ENCODE results near the gene EFNA2.
"Not testable (repeated sequence)": the region's sequence is repeated elsewhere in the genome, so short reads cannot be mapped to it uniquely, and the experiment has no call there.

EFNA2 gene

DNA sequence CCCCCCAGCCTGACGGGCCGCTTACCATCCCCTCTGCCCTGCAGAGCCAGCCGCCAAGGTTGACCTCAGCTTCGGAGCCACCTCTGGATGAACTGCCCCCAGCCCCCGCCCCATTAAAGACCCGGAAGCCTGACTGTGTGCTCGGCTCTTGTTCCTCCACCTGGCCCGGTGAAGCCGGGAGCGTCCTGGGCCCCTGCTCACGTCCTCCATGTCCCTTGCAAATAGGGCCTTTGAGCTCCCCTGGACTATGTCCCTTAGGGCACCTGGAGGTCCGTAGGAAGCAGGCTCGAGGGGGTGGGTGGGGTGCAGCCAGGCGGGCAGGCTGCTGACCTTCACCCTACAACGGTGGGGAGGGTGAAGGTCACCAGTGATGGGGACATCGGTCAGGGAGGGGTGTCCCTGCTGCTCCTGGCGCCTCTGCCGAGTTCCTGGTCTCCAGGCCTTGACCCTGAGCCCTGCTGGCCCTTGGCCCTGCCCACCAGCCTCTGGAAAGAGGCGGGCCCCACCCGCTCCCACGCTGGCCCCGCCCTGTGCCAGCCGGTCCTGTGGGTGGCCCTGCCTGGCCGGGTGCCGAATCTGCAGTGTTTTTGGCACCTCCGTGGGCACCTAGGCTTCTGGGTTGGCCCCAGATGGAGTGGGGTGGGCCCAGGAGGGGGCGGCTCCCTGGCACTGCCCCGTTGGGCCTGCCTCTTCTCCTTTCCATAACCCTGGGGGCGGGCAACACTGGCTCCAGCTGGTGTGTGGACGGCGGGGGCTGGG is 40.8 kb upstream of the EFNA2 start:
- peak overlapping the region; percentile 48 for H3K4me3 Mint-ChIP-seq
- no peaks in the 10 kb centered on the region for H3K27me3 Mint-ChIP-seq
- ATAC-seq (replicated peaks; ENCODE audit: extremely low read depth, poor library complexity, severe bottlenecking) = no peak
- DNase-seq (ENCODE audit: low spot score in 2 of 2) = no peak
- peak overlapping the region; percentile 76 for H3K27ac Mint-ChIP-seq (ENCODE audit: low read depth)
- peaks cover 11% of the 10 kb centered on the region for H3K4me1 Mint-ChIP-seq
- H3K36me3 Mint-ChIP-seq (ENCODE audit: insufficient read depth) = peaks cover 22% of the 10 kb centered on the region
- H3K9me3 Mint-ChIP-seq = no peaks in the 10 kb centered on the region

- Mint-ChIP-seq H3K27me3 (no peaks in the 10 kb centered on the region), H3K4me3 (no peak overlapping the region), H3K9me3 (no peaks in the 10 kb centered on the region), H3K27ac (ENCODE audit: low read depth) (no peak overlapping the region), H3K36me3 (ENCODE audit: insufficient read depth) (peaks cover 23% of the 10 kb centered on the region), H3K4me1 (peaks cover 11% of the 10 kb centered on the region)
- DNase-seq (ENCODE audit: low spot score in 2 of 2) = no peak
- ATAC-seq (replicated peaks; ENCODE audit: extremely low read depth, poor library complexity, severe bottlenecking) = no peak
These were observed 40.0 kb upstream of the EFNA2 start for GRCh38 chr19:1245494-1246264.

DNA sequence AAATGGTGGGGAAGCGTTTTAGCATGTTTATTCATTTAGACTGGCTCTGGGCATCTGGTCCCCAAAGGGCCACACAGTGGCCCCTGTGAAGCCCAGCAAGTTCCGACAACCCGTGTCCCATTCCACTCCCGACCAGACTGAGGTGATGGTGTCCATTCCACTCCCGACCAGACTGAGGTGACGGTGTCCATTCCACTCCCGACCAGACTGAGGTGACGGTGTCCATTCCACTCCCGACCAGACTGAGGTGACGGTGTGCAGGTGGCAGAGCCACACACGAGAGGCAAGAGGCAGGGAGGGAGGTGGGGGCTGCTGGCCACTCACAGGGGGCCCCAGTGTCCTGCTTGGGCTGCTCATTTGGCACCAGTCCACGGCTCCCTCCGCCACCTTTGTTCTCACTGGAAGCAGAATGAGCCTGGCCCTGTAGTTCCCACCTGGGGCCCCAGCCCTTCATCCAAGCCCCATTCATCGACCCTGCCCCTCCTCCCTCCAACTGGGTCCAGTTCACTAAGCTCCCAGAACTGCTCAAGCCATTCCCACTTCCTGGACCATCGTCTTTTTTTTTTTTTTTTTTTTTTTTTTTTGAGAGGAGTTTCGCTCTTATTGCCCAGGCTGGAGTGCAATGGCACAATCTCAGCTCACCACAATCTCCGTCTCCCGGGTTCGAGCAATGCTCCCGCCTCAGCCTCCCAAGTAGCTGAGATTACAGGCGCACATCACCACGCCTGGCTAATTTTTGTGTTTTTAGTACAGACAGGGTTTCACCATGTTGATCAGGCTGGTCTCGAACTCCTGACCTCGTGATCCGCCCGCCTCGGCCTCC is 39.2 kb upstream of the EFNA2 start:
- not testable (repeated sequence) for H3K9me3 Mint-ChIP-seq; DNase-seq (ENCODE audit: low spot score in 2 of 2); H3K4me1 Mint-ChIP-seq; ATAC-seq (replicated peaks; ENCODE audit: extremely low read depth, poor library complexity, severe bottlenecking); H3K27me3 Mint-ChIP-seq; H3K4me3 Mint-ChIP-seq
- peak overlapping the region; percentile 57 for H3K27ac Mint-ChIP-seq (ENCODE audit: low read depth)
- H3K36me3 Mint-ChIP-seq (ENCODE audit: insufficient read depth) = peaks cover 25% of the 10 kb centered on the region

- Mint-ChIP-seq H3K27me3 (no peaks in the 10 kb centered on the region), H3K9me3 (no peaks in the 10 kb centered on the region), H3K4me3 (peak overlapping the region; percentile 69), H3K4me1 (peaks cover 11% of the 10 kb centered on the region), H3K27ac (ENCODE audit: low read depth) (no peak overlapping the region), H3K36me3 (ENCODE audit: insufficient read depth) (peaks cover 37% of the 10 kb centered on the region)
- no peak for DNase-seq (ENCODE audit: low spot score in 2 of 2)
- no peak for ATAC-seq (replicated peaks; ENCODE audit: extremely low read depth, poor library complexity, severe bottlenecking)
These were observed 37.9 kb upstream of the EFNA2 start for GRCh38 chr19:1247748-1248138.

DNA sequence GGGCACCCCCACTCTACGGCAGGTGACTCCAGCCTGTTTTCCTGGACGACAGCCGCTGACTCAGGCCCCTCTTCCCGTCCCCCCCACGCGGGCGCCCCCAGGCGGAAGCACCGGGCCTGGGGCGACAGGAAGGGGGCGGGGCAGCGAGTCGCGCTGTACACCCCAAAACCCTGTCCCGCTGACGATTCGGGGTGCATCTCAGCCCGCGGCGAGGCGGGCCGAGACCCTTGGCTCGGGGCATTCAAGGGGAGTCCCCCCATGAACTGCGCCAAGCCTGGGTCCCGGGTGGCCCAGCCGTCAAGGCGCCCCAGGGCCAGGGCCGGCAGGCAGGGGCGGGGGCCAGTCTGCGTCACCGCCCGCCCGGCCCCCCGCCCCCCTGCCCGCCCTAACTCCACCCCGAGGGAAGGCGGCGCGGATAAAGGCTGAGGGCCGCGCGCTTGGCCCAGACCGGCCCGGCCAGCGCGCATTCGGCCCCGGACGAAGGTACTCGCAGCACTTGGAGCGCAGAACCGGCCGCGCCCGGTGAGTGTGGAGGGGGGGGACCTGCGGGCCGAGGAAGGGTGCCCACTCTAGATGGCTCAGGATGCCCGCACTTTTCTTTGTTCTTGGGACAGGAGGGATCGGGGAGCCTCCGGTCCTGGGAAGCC is 37.4 kb upstream of the EFNA2 start, which contains the start of gene MIDN:
MIDN (plus strand) TSS at position 445 of the 647 bp plus-strand sequence. CDS start 1,714 bp downstream, outside the sequence.
- peaks cover 12% of the 10 kb centered on the region for H3K4me1 Mint-ChIP-seq
- peak; percentile 59 to 66 for DNase-seq (ENCODE audit: low spot score in 2 of 2)
- H3K4me3 Mint-ChIP-seq = peak within 1 kb of the TSS; percentile 94
- peak within 1 kb of the TSS; percentile 88 for H3K27ac Mint-ChIP-seq (ENCODE audit: low read depth)
- no peaks in the 10 kb centered on the region for H3K27me3 Mint-ChIP-seq
- no peaks in the 10 kb centered on the region for H3K9me3 Mint-ChIP-seq
- peak; percentile 3 for ATAC-seq (replicated peaks; ENCODE audit: extremely low read depth, poor library complexity, severe bottlenecking)
- peaks cover 41% of the 10 kb centered on the region for H3K36me3 Mint-ChIP-seq (ENCODE audit: insufficient read depth)

DNA sequence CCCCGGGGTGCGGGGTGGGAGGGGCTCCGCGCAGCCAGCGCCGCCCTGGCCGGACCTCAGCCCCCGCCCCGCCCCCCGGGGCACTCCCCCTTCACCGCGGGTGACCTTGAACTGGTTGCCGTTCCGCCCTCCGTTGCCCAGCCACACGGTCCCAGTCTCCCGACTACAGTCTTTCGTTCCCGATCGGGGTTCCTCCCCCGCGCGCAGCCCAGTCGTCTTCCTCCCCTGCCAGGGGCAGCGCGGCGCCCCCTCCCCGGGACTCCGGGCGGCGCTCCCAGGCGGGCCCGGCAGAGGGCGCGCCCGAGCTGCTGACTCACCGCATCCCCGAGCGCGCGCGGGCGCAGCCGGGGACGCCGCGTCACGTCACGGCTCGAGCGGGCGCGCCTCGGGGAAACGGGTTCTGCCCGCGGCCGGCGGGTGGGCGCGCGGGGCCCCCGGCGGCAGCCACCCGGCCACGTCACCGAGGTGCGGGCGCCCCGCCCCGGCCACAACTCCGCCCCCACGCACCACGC is 36.8 kb upstream of the EFNA2 start:
- Mint-ChIP-seq H3K27ac (ENCODE audit: low read depth) (peak overlapping the region; percentile 41), H3K27me3 (no peaks in the 10 kb centered on the region), H3K36me3 (ENCODE audit: insufficient read depth) (peaks cover 46% of the 10 kb centered on the region), H3K4me3 (peak overlapping the region; percentile 69), H3K4me1 (peaks cover 17% of the 10 kb centered on the region), H3K9me3 (no peaks in the 10 kb centered on the region)
- peak; percentile 81 to 82 for DNase-seq (ENCODE audit: low spot score in 2 of 2)
- ATAC-seq (replicated peaks; ENCODE audit: extremely low read depth, poor library complexity, severe bottlenecking) = peak; percentile 29

DNA sequence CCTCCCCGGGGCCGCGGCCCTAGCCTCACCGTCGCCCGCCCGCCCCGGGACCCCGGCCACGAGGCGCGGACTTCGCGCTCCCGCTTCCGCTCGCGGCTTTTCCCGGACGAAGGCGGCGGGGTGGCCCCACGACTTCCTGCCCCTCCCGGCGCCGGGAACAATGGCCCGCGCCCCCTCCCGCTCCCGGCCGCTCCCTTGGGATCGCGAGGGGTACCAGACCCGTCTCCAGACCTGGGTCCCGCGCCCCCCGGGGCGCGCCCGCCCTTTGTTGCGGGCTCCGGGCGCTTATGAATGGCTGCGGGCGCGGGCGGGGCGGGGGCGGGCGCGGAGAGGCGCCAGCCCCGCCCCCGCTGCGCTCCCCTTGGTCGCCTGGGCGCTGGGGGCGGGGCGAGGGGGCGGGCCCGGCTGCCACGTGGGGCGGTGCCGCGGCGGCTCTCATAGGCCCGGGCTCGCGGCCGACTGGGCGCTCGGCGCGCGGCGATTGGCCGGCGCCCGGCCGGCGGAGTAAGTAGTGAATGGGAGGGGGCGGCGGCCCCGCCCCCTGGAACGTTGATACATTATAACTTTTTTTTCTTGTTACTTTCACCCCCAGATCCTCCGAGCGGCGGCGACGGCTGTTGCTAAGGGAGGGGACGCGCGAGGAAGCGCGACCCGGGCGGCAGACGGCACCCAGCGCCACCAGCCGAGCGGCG is 36.2 kb upstream of the EFNA2 start:
- ATAC-seq (replicated peaks; ENCODE audit: extremely low read depth, poor library complexity, severe bottlenecking) (peak; percentile 53), DNase-seq (ENCODE audit: low spot score in 2 of 2) (peak; percentile 71 to 93)
- Mint-ChIP-seq H3K36me3 (ENCODE audit: insufficient read depth) (peaks cover 48% of the 10 kb centered on the region), H3K9me3 (no peaks in the 10 kb centered on the region), H3K27ac (ENCODE audit: low read depth) (peak overlapping the region; percentile 88), H3K4me1 (peaks cover 16% of the 10 kb centered on the region), H3K27me3 (no peaks in the 10 kb centered on the region), H3K4me3 (peak overlapping the region; percentile 94)

DNA sequence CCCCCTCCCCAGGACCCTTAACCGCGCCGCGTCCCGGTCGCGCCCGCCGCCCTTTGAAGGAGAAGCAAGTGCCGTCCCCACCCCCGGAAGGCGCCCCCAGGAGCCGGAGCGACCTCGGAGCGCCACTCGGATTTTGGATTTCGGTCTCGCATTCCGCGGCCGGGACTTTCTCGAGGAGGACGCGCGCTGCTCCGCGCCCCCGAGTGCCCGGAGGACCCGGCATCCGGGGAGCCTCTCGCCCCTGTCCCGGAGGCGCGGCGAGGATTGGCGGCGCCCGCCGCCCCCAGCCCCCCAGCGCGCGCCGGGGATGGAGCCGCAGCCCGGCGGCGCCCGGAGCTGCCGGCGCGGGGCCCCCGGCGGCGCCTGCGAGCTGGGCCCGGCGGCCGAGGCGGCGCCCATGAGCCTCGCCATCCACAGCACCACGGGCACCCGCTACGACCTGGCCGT is 35.7 kb upstream of the EFNA2 start:
- peaks cover 52% of the 10 kb centered on the region for H3K36me3 Mint-ChIP-seq (ENCODE audit: insufficient read depth)
- no peaks in the 10 kb centered on the region for H3K27me3 Mint-ChIP-seq
- peaks cover 13% of the 10 kb centered on the region for H3K4me1 Mint-ChIP-seq
- H3K4me3 Mint-ChIP-seq = peak overlapping the region; percentile 94
- H3K9me3 Mint-ChIP-seq = no peaks in the 10 kb centered on the region
- H3K27ac Mint-ChIP-seq (ENCODE audit: low read depth) = peak overlapping the region; percentile 88
- DNase-seq (ENCODE audit: low spot score in 2 of 2) (no peak), ATAC-seq (replicated peaks; ENCODE audit: extremely low read depth, poor library complexity, severe bottlenecking) (no peak)

GRCh38 chr19:1250437-1251260 is 35.0 kb upstream of the EFNA2 start:
- no peaks in the 10 kb centered on the region for H3K9me3 Mint-ChIP-seq
- ATAC-seq (replicated peaks; ENCODE audit: extremely low read depth, poor library complexity, severe bottlenecking) (peak; percentile 6), DNase-seq (ENCODE audit: low spot score in 2 of 2) (peak in 1 of 2 donors; percentile 60)
- H3K4me3 Mint-ChIP-seq = peak overlapping the region; percentile 94
- no peaks in the 10 kb centered on the region for H3K27me3 Mint-ChIP-seq
- peak overlapping the region; percentile 93 for H3K27ac Mint-ChIP-seq (ENCODE audit: low read depth)
- peaks cover 59% of the 10 kb centered on the region for H3K36me3 Mint-ChIP-seq (ENCODE audit: insufficient read depth)
- H3K4me1 Mint-ChIP-seq = peaks cover 13% of the 10 kb centered on the region

- peak; percentile 4 for ATAC-seq (replicated peaks; ENCODE audit: extremely low read depth, poor library complexity, severe bottlenecking)
- no peaks in the 10 kb centered on the region for H3K27me3 Mint-ChIP-seq
- peaks cover 13% of the 10 kb centered on the region for H3K4me1 Mint-ChIP-seq
- peak overlapping the region; percentile 93 for H3K27ac Mint-ChIP-seq (ENCODE audit: low read depth)
- peak overlapping the region; percentile 94 for H3K4me3 Mint-ChIP-seq
- no peaks in the 10 kb centered on the region for H3K9me3 Mint-ChIP-seq
- peak in 1 of 2 donors; percentile 58 for DNase-seq (ENCODE audit: low spot score in 2 of 2)
- H3K36me3 Mint-ChIP-seq (ENCODE audit: insufficient read depth) = peaks cover 68% of the 10 kb centered on the region
These were observed 34.1 kb upstream of the EFNA2 start for GRCh38 chr19:1251330-1252220.
